SK-N-MC (cell line): ENCODE data around the gene LILRA5.
"Not testable (repeated sequence)": the region's sequence is repeated elsewhere in the genome, so short reads cannot be mapped to it uniquely, and the experiment has no call there.

ENCODE experiments used
- DNase-seq: peaks from one replicate; pipeline ENCODE4 v3.0.0-alpha.2; 2011; ENCODE audit warnings: low read depth, low spot score
- H3K27ac ChIP-seq: fragments of 200-600 bp; sonication (generic); 2 replicates; pipeline ENCODE4 v1.5.1; 2016; ENCODE audit warnings: mixed run types
- H3K36me3 ChIP-seq: fragments of 200-600 bp; sonication (generic); 2 replicates; pipeline ENCODE4 v1.6.1; 2017; ENCODE audit warnings: antibody characterized with exemption, low read length, mixed read lengths; ENCODE audit not compliant: insufficient read depth
- H3K4me3 ChIP-seq: fragments of 200-600 bp; sonication (generic); 2 replicates; pipeline ENCODE4 v1.5.1; 2016
- H3K9ac ChIP-seq: fragments of 200-600 bp; sonication (generic); 2 replicates; pipeline ENCODE4 v1.8.0; 2017; ENCODE audit warnings: mixed run types, mixed read lengths; ENCODE audit not compliant: insufficient read length
- H3K9me3 ChIP-seq: fragments of 200-600 bp; sonication (generic); 2 replicates; pipeline ENCODE4 v1.6.1; 2017; ENCODE audit warnings: low read depth, mild to moderate bottlenecking, antibody characterized with exemption, low read length, moderate library complexity, mixed read lengths
- EZH2 ChIP-seq: fragments of 200-600 bp; sonication (generic); IDR thresholded peaks from one replicate; pipeline ENCODE4 v1.6.1; 2017; ENCODE audit warnings: antibody characterized with exemption
- FOXP2 ChIP-seq: optimal IDR thresholded peaks from 2 replicates; pipeline ENCODE3; 2011; ENCODE audit warnings: mild to moderate bottlenecking, moderate library complexity; ENCODE audit not compliant: insufficient read depth; ENCODE audit errors: extremely low read length, control extremely low read depth
- POLR2AphosphoS5 ChIP-seq: IDR thresholded peaks from 2 replicates; pipeline ENCODE4 v1.6.1; 2012; ENCODE audit warnings: mild to moderate bottlenecking, low read depth, low read length, borderline replicate concordance

The LILRA5 gene

DNA sequence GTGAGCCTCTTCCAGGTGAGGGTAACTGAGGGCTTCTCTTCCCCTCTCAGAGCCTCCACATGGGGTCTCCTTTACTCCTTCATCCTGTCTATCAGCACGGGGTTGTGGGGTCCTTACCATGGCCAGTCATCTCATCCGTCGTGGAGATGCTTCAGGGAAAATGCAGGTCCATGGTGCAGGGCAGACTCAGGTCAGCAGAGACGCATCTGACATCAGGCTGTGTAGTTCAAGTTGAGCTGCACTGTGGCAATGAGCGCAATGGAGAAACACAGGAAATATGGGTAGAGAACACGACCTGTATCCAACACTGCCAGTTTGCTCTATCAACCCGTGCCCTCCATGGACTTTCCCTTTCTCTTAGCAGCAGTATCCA, 13.9 kb downstream of the LILRA5 start:
- Histone ChIP-seq H3K9me3 (no peaks in the 10 kb centered on the region), H3K27ac (no peak overlapping the region), H3K4me3 (no peak overlapping the region), H3K36me3 (no peaks in the 10 kb centered on the region), H3K9ac (no peak overlapping the region)
- DNase-seq: no peak
- TF ChIP-seq FOXP2 (no peak), POLR2AphosphoS5 (no peak), EZH2 (no peak)

DNA sequence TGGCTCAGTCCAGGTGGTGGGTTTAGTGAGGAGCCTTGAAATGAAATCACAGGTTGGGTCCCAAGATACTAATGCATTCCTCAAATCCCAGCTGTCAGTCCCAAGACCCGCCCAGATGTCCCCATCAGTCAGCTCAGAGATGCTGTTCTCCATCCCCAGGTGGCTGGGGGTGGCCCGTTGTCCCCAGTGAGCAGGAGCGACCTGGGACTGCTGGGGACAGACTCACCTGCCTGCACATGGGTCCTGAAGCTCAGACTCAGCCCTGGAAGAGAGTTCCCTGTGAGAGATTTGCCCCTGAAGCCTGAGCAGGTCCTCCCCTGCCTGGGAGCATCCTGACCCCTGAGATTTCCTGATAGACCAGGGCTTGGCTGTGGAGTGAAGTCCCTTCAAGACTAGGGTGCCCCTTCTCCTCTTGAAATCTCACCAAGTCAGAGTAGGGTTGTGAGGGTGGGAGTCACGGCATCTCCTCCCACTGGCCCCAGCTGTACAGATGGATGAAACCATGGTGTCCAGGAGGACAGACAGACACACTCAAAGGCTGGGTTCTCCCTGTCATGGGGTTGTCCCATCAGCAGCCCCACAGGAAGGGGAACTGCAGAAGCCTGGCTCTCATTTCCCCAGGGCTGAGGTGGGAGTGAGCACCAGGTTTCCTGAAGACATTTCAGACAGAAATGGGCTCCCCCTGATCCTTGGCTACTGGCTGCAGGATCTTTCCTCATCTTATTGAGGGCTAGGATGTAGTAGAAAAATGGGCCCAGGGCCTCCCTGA, 14.4 kb downstream of the LILRA5 start:
- TF ChIP-seq POLR2AphosphoS5 (no peak), FOXP2 (no peak), EZH2 (no peak)
- Histone ChIP-seq H3K9me3 (no peaks in the 10 kb centered on the region), H3K36me3 (no peaks in the 10 kb centered on the region), H3K9ac (no peak overlapping the region), H3K4me3 (no peak overlapping the region), H3K27ac (no peak overlapping the region)
- no peak for DNase-seq

DNA sequence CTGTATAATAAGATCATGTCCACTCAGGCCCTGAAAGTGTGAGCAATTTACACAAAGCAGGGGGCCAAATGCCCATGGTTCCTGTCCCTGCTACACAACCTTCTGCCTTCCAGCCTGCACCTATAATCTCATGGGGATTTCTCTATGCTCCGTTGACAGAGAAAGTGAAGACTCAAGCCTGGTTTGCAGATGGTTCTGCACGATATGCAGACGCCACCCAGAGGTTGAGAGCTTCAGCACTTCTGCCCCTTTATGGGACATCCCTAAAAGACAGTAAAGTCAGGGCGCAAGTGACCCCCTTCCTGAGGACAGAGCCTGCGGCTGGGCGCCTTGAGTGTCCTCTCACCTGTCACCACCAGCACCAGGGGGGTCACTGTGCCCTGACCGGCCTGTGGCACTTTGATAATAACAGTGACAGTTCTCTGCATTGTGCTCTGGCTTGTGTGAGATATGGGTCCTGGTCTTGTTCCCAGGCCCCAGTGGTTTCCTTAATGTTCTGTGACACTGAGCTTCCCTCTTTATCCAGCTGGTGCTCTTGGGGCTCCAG, 15.1 kb downstream of the LILRA5 start:
- H3K36me3 ChIP-seq: no peaks in the 10 kb centered on the region
- TF ChIP-seq POLR2AphosphoS5 (no peak), FOXP2 (no peak), EZH2 (no peak)
- no peak overlapping the region for H3K9ac ChIP-seq
- no peak for DNase-seq
- H3K27ac ChIP-seq: no peak overlapping the region
- no peaks in the 10 kb centered on the region for H3K9me3 ChIP-seq
- no peak overlapping the region for H3K4me3 ChIP-seq

DNA sequence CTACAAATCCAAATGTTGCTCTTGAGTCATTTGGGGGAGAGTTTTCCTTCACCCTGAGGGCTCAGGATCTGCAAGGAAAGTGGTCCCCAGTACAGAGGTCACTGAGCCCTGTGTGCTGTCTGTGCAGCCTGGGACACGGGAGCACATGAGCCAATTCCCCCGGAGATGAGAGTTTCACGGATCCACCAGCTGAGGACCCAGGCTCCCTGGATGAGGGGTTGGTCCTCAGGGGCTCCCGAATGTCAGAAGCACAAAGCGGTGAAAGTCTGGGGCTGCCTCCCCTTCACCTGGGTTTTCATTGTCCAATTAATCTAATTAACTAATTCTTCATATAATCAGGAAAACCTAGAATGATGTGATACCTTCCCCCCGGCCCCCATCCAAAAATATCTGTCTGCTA, 18.4 kb downstream of the LILRA5 start:
- H3K27ac ChIP-seq: no peak overlapping the region
- H3K4me3 ChIP-seq: no peak overlapping the region
- no peak overlapping the region for H3K9ac ChIP-seq
- H3K9me3 ChIP-seq: no peaks in the 10 kb centered on the region
- no peaks in the 10 kb centered on the region for H3K36me3 ChIP-seq
- TF ChIP-seq POLR2AphosphoS5: no peak
- no peak for TF ChIP-seq EZH2
- TF ChIP-seq FOXP2: no peak
- DNase-seq: no peak

DNA sequence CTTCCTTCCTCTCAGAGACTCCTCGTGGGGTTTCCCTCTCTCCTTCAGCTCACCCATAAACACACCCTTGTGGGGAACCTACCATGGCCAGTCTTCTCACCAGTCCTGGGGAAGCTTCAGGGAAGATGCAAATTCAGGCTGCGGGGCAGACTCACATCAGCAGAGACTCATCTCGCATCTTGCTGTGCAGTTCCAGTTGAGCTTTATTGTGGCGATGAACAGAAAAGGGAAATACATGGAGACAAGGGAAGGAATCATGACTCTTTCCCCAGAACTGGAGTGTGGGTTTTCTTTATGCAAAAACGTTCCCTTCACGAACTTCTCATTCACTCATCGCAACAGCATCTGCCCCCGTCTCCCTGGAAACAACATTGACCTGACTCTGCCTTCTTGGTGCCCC, 23.8 kb downstream of the LILRA5 start:
- H3K4me3 ChIP-seq, H3K9ac ChIP-seq, H3K36me3 ChIP-seq, H3K9me3 ChIP-seq, DNase-seq, H3K27ac ChIP-seq: not testable (repeated sequence)

DNA sequence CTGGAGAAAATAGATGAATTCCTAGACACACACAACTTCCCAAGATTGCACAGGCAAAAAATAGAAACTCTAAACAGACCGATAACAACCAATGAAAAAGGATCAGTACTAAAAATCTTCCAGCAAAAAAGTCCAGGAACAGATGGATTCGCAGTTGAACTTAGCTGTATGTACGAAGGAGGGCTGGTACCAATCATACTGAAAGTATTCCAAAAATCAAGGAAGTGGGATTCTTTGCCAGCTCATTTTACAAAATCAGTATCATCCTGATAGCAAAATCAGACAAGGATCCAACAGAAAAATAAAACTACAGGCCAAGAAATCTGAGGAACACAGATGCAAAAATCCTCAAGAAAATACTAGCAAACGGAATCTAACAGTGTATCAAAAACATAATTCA, 25.5 kb downstream of the LILRA5 start:
- H3K4me3 ChIP-seq: no peak overlapping the region
- no peak overlapping the region for H3K9ac ChIP-seq
- H3K36me3 ChIP-seq: no peaks in the 10 kb centered on the region
- TF ChIP-seq POLR2AphosphoS5: no peak
- no peak for TF ChIP-seq FOXP2
- no peak for TF ChIP-seq EZH2
- no peaks in the 10 kb centered on the region for H3K9me3 ChIP-seq
- DNase-seq: no peak
- no peak overlapping the region for H3K27ac ChIP-seq

DNA sequence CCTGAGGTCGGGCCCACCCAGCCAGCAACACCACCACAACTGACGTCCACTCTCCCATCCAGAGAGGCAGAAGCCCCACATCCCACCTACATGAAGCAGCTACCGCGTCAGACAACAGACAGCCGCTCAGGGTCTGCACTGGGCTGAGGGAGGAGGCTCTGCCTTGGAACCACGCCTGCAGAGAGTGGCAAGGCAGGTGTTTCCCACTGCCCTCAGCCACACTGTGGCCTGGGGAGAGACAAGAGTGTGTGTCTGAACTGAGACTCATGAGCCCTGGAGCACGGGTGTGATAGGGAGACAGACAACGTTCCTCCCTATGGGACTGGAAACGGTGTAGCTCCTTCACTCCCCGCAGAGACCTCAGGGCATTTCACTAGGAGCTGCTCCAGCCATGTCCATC, 26.7 kb downstream of the LILRA5 start:
- not testable (repeated sequence) for DNase-seq, H3K9me3 ChIP-seq, H3K4me3 ChIP-seq, H3K27ac ChIP-seq, H3K36me3 ChIP-seq, H3K9ac ChIP-seq

DNA sequence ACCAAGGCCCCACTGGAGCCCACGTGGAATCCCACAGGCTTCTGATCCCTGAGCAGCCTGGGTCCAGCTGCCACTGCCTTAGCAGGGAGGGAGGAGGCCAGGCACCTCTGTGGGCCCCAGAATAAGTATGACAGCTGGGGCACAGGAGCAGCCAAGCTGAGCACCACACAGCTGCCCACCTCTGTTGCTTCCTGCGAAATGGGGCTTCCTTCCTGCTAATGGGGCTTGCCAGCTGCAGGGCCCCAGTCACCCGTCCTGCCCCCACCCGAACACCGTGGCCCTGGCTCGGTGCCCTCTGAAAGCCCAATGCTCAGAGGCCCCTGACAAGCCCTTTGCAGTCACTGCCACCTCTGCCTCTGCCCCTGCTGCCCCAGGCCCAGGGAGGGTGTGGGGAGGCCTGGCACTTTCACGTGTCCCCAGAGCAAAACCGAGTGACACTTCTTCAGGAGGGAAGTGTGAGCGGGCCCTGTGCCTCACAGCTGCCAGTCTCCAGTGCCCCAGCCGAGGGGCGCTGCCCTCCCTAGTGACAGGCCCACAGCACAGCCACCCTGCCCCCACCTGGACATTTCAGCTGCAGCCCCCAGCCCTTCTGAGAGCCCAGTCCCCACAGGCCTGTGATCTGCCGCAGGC, 27.4 kb downstream of the LILRA5 start:
- not testable (repeated sequence) for H3K4me3 ChIP-seq, H3K27ac ChIP-seq, H3K9me3 ChIP-seq, H3K36me3 ChIP-seq, DNase-seq, H3K9ac ChIP-seq

DNA sequence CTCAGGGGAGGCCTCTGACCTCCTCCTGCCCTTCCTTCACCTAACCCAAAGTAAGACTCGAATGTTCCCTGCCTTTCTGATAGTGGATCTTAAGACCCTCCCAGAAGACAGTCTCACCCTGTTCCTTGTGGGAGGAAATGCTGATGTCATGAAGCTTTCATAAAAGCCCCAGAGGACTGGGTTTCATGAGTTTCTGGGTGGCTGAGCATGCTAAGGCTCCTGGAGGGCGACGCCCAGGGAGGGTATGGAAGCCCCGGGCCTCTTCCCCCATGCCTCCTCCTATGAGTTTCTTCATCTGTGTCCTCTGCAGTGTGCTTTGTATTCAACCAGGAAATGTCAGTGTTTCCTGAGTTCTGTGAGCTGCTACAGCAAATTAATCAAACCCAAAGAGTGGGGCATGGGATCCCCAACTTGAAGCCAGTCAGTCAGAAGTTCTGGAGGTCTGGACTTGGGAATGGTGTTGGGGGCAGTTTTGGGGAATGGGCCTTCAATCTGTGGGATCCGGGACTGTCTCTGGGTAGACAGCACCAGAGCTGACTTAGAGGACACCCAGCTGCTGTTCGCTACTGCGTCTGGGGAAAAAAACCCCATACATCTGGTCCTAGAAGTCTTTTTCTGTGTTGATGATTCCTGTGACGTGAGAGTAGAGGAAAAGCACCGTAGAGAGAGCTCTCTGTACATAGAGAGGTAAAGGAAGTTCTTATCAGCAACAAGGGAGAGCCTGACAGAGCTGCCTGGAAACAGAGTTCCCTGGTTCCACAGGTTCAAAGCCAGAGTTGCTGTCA, 30.1 kb downstream of the LILRA5 start:
- H3K9me3 ChIP-seq: no peaks in the 10 kb centered on the region
- no peak for DNase-seq
- TF ChIP-seq POLR2AphosphoS5 (no peak), EZH2 (no peak), FOXP2 (no peak)
- H3K9ac ChIP-seq: no peak overlapping the region
- no peak overlapping the region for H3K4me3 ChIP-seq
- no peak overlapping the region for H3K27ac ChIP-seq
- H3K36me3 ChIP-seq: no peaks in the 10 kb centered on the region

DNA sequence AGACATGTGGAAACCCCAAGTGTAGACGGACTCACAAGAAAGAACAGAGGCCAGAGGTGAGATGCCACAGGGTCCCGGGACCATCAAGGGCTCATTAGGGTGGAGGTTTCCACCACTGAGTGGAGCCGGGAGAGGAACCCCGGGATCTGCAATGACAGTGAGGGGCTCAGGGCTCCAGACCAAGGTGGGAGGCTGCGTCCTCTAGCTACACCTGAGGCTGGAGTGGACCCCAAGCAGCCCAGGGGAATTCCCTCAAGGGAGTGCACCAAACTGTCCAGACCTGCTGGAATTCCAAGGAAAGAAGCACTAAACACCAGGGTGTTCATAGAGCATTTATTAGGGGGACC, 31.3 kb downstream of the LILRA5 start:
- H3K9ac ChIP-seq, H3K36me3 ChIP-seq, H3K27ac ChIP-seq, H3K4me3 ChIP-seq, DNase-seq, H3K9me3 ChIP-seq: not testable (repeated sequence)
